Breast epithelium (tissue), 4 donors: ENCODE measurements around the gene GEMIN8. TPM values are rescaled to one million over a fixed set of nuclear protein-coding genes. Genes with fewer than 3 reads are reported as not detected.

ENCODE experiments used
- DNase-seq, 2 donors: peaks; one replicate each; pipeline ENCODE4 v3.0.0-alpha.2; 2019; ENCODE audit warnings: low spot score in 2 of 2
- H3K27ac ChIP-seq, 2 donors: fragments of 200-600 bp; sonication (generic) in 1 of 2; one replicate each; pipeline ENCODE4 v1.5.1; 2016 to 2019; ENCODE audit warnings: mild to moderate bottlenecking in 1 of 2
- H3K27me3 ChIP-seq, 2 donors: fragments of 200-600 bp; sonication (generic) in 1 of 2; one replicate each; pipeline versions ENCODE4 v1.5.1 to v1.6.0; 2017 to 2019; ENCODE audit warnings: control low read depth in 1 of 2, mild to moderate bottlenecking in 1 of 2
- H3K36me3 ChIP-seq: fragments of 200-600 bp; one replicate; pipeline ENCODE4 v1.5.1; 2019
- H3K4me1 ChIP-seq, 2 donors: fragments of 200-600 bp; sonication (generic); one replicate each; pipeline ENCODE4 v1.5.1; 2016 to 2019; ENCODE audit warnings: control low read depth in 1 of 2
- H3K4me3 ChIP-seq, 3 donors: fragments of 200-600 bp; sonication (generic); 1 replicate in 2 of 3; 2 replicates in 1 of 3; pipeline ENCODE4 v1.5.1; 2016 to 2019; ENCODE audit warnings: mild to moderate bottlenecking in 3 of 3, moderate library complexity in 2 of 3
- H3K9me3 ChIP-seq, 2 donors: fragments of 200-600 bp; sonication (generic) in 1 of 2; one replicate each; pipeline ENCODE4 v1.5.1; 2016 to 2019; ENCODE audit warnings: control low read depth in 1 of 2
- CTCF ChIP-seq, 3 donors: fragments of 450-650 bp; IDR thresholded peaks; one replicate each; pipeline ENCODE4 v1.5.1; 2016 to 2017; ENCODE audit warnings: antibody characterized with exemption in 3 of 3, mild to moderate bottlenecking in 3 of 3, moderate library complexity in 3 of 3
- POLR2A ChIP-seq: fragments of 450-650 bp; IDR thresholded peaks from one replicate; pipeline ENCODE4 v1.6.1; 2016; ENCODE audit warnings: antibody characterized with exemption, mild to moderate bottlenecking, moderate library complexity
- POLR2AphosphoS5 ChIP-seq, 3 donors: sonication (generic); formaldehyde crosslinking; IDR thresholded peaks; one replicate each; pipeline ENCODE4 v1.6.1; 2017; ENCODE audit warnings: antibody characterized with exemption in 3 of 3
- intact Hi-C: fragments of 100-400 bp; cut with DNase I; formaldehyde crosslinking; loops from one replicate; pipeline ENCODE4 v1.15.1; 2023; ENCODE audit warnings: low total_unique reads
- total RNA-seq, 3 donors: library from RNA; depleted of rRNA; stranded (reverse); fragments of >200 nt; gene quantifications; one replicate each; pipeline ENCODE4 v1.1.0, GENCODE V29; 2016

Gene GEMIN8
- total RNA-seq, 3 donors from 2014 or later: 23.8 to 38.6 (median 26.9) TPM

DNA sequence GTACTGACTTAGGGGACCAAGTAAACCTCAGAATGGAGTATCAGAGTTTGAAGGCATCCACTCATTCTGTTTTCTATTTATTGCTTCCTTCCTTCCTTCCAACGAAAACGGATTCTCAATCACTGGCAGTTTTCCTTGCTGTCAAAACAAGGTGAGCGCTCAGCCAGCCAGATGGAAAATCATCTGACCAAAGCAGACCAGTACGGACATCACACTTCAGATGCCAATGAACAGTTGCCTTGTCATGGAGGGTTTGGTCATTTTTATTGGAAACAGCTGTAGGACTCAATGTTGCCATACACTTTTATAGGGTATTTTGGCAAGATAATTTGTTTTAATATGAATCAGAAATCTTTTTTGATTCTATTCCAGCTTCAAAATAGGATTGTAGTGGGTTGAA lies 16.6 kb downstream of the GEMIN8 start:
- H3K27ac ChIP-seq: no peak overlapping the region
- no peaks in the 10 kb centered on the region for H3K9me3 ChIP-seq
- no peak for TF ChIP-seq POLR2A
- no peak for TF ChIP-seq CTCF (IDR thresholded peaks at IDR 0.05)
- no peak for TF ChIP-seq POLR2AphosphoS5 (IDR thresholded peaks at IDR 0.05)
- H3K36me3 ChIP-seq: no peaks in the 10 kb centered on the region
- no peak for DNase-seq
- no peak overlapping the region for H3K4me3 ChIP-seq
- no peaks in the 10 kb centered on the region for H3K4me1 ChIP-seq
- intact Hi-C loops: no loop called here
- no peaks in the 10 kb centered on the region for H3K27me3 ChIP-seq

DNA sequence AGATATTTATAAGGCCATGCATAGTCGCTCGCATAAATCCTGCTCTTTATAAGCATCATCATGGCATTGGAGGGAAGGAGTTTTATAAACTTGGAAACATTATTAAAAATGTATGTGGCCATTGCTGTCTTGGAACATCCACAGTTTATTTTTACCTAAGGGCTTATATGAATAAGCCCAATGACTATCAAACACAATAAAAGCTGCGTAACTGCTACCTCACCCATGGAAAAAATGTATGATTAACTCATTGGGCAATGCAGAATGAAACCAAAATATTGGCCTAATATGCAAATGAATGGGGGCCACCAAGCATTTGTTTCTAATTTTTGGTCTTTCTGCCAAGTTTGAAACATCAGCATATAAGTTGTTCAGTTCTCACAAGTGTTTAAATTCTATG lies 19.1 kb downstream of the GEMIN8 start:
- TF ChIP-seq CTCF (IDR thresholded peaks at IDR 0.05) (no peak), POLR2A (no peak), POLR2AphosphoS5 (IDR thresholded peaks at IDR 0.05) (no peak)
- Histone ChIP-seq H3K9me3 (no peaks in the 10 kb centered on the region), H3K4me1 (no peaks in the 10 kb centered on the region), H3K27ac (no peak overlapping the region), H3K4me3 (no peak overlapping the region), H3K36me3 (no peaks in the 10 kb centered on the region), H3K27me3 (no peaks in the 10 kb centered on the region)
- no peak for DNase-seq
- intact Hi-C loops: no loop called here

DNA sequence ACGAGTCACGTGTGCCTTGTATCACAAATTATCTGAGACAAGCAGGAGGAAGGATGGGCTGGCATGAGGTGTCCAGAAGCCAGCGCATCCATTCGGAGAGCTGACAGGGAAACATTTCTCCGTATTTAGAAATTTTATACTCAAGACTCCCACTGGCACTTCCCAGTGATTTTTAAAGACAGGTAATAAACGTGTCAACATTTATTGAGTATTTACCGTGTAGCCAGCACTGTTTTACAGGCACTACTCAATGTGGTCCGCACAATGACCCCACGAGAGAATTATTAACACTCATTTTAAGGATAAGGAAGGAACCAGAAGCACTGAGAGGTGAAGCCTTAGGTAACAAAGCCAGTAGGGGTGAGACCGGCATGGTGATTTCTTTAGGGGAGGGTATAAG lies 23.2 kb downstream of the GEMIN8 start:
- no peaks in the 10 kb centered on the region for H3K4me1 ChIP-seq
- intact Hi-C loops: no loop called here
- TF ChIP-seq POLR2AphosphoS5 (IDR thresholded peaks at IDR 0.05) (no peak), POLR2A (no peak), CTCF (IDR thresholded peaks at IDR 0.05) (no peak)

GRCh38 chrX:14003876-14004425 lies 25.7 kb downstream of the GEMIN8 start:
- Histone ChIP-seq H3K36me3 (no peaks in the 10 kb centered on the region), H3K4me1 (no peaks in the 10 kb centered on the region), H3K4me3 (no peak overlapping the region), H3K27ac (no peak overlapping the region), H3K27me3 (no peaks in the 10 kb centered on the region), H3K9me3 (no peaks in the 10 kb centered on the region)
- TF ChIP-seq POLR2A: no peak
- no peak for TF ChIP-seq POLR2AphosphoS5 (IDR thresholded peaks at IDR 0.05)
- TF ChIP-seq CTCF (IDR thresholded peaks at IDR 0.05): no peak
- intact Hi-C loops: no loop called here
- no peak for DNase-seq

More for the DNA sequence above, 23.2 kb downstream of the GEMIN8 start:
- Histone ChIP-seq H3K36me3 (no peaks in the 10 kb centered on the region), H3K4me3 (no peak overlapping the region), H3K27me3 (no peaks in the 10 kb centered on the region), H3K27ac (no peak overlapping the region), H3K9me3 (no peaks in the 10 kb centered on the region)
- no peak for DNase-seq

DNA sequence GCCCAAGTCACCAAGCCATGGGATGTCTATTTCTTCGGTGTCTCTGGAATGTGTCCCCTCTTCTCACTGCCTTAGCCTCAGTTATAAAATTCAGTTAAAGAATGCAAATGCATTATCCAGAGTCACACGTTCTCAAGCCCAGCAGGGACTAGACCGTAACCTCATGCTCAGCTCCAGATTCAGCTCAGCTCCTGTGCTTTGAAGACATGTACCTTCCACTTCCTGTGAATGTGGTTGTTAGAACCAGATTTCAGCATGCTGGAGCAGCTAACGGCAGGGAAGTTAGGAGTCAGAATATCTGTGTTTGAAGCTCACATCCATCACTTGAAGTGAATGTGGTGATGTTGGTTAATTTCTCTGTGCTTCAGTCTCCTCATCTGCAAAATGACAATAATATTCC lies 26.7 kb downstream of the GEMIN8 start:
- TF ChIP-seq CTCF (IDR thresholded peaks at IDR 0.05) (no peak), POLR2A (no peak), POLR2AphosphoS5 (IDR thresholded peaks at IDR 0.05) (no peak)
- H3K9me3 ChIP-seq: no peaks in the 10 kb centered on the region
- no peaks in the 10 kb centered on the region for H3K4me1 ChIP-seq
- intact Hi-C loops: no loop called here
- H3K27me3 ChIP-seq: no peaks in the 10 kb centered on the region
- H3K4me3 ChIP-seq: no peak overlapping the region
- H3K36me3 ChIP-seq: no peaks in the 10 kb centered on the region
- no peak overlapping the region for H3K27ac ChIP-seq
- DNase-seq: no peak
